Esophagus muscularis mucosa (tissue), 4 donors: ENCODE measurements around the gene RAI14.

ENCODE experiments used
- EP300 ChIP-seq: sonication (generic); formaldehyde crosslinking; IDR thresholded peaks from one replicate; pipeline ENCODE4 v1.6.1; 2017; ENCODE audit warnings: antibody characterized with exemption
- POLR2A ChIP-seq: fragments of 450-650 bp; IDR thresholded peaks from one replicate; pipeline ENCODE4 v1.6.1; 2017; ENCODE audit warnings: antibody characterized with exemption, moderate library complexity, mild to moderate bottlenecking, low read depth
- POLR2AphosphoS5 ChIP-seq, 2 donors: sonication (generic); formaldehyde crosslinking; IDR thresholded peaks; one replicate each; pipeline ENCODE4 v1.6.1; 2017; ENCODE audit warnings: antibody characterized with exemption in 2 of 2
- TF ChIP-seq, protein P1 (sequence below), 3 experiments: fragments of 200-600 bp in 2 of 3; fragments of 450-650 bp in 1 of 3; sonication (generic) in 2 of 3; IDR thresholded peaks; one replicate each; pipeline ENCODE4 v1.5.1; 2017 to 2019; ENCODE audit warnings: antibody characterized with exemption in 3 of 3, mild to moderate bottlenecking in 2 of 3, moderate library complexity in 1 of 3

DNA sequence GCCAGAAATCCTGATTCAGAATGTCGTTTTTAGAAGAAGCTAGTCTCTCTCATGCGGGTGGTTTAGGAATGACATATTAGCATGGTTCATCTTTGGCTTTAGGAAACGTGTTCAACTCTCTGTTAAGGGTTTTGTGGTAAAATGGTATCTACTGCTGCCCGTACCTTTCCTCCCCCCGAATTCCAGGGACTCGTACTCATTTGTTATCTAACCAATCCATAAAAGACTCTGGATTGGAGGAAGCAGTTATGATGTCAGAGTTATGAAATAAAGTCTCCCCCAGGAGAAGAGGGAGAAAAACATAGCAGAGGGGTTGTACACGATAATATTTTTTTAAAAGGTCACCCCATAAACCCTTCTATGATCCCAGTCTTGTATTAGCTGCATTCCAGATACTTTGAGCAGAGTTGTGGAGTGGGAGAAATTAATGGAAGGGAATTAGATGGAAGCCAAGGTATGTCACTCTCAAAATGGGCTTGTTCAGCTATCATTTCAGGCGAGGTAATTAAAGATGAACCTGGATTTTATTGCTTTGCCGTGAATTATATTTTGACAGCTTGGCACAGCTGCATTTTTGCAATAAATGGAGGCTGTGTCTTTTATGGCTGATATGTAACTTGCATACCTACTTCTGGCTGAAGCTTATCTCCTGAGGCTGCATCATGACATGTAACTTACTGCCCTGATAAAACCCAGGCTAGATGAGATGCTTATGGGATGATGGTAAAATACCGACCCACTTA is 31.3 kb downstream of the RAI14 start:
- TF ChIP-seq, protein P1, sequence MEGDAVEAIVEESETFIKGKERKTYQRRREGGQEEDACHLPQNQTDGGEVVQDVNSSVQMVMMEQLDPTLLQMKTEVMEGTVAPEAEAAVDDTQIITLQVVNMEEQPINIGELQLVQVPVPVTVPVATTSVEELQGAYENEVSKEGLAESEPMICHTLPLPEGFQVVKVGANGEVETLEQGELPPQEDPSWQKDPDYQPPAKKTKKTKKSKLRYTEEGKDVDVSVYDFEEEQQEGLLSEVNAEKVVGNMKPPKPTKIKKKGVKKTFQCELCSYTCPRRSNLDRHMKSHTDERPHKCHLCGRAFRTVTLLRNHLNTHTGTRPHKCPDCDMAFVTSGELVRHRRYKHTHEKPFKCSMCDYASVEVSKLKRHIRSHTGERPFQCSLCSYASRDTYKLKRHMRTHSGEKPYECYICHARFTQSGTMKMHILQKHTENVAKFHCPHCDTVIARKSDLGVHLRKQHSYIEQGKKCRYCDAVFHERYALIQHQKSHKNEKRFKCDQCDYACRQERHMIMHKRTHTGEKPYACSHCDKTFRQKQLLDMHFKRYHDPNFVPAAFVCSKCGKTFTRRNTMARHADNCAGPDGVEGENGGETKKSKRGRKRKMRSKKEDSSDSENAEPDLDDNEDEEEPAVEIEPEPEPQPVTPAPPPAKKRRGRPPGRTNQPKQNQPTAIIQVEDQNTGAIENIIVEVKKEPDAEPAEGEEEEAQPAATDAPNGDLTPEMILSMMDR (IDR thresholded peaks at IDR 0.05), result no peak
- TF ChIP-seq POLR2AphosphoS5 (IDR thresholded peaks at IDR 0.05) (no peak), POLR2A (no peak), EP300 (no peak)
